Fibroblast of villous mesenchyme (primary cell): Measurements from ENCODE around the gene BRD9. TPM values are rescaled to one million over a fixed set of nuclear protein-coding genes. Genes with fewer than 3 reads are reported as not detected.
"Not testable (repeated sequence)": the region's sequence is repeated elsewhere in the genome, so short reads cannot be mapped to it uniquely, and the experiment has no call there.

ENCODE experiments used
- DNase-seq: peaks from one replicate; pipeline ENCODE4 v3.0.0-alpha.2; 2010; ENCODE audit warnings: low read depth
- H3K4me3 ChIP-seq: 2 replicates; pipeline ENCODE4 v1.5.1; 2011; ENCODE audit warnings: low read depth, mild to moderate bottlenecking, low read length
- total RNA-seq: library from RNA; depleted of rRNA; stranded (reverse); fragments of >200 nt; gene quantifications from 2 replicates; pipeline ENCODE4 v1.2.3, GENCODE V29; 2012
- TF ChIP-seq, protein P1 (sequence below): IDR thresholded peaks from 2 replicates; pipeline ENCODE4 v1.5.1; 2012; ENCODE audit warnings: low read depth, mild to moderate bottlenecking, low read length; ENCODE audit not compliant: insufficient read depth

The BRD9 gene
- total RNA-seq, 1 donor = 35.0 TPM

DNA sequence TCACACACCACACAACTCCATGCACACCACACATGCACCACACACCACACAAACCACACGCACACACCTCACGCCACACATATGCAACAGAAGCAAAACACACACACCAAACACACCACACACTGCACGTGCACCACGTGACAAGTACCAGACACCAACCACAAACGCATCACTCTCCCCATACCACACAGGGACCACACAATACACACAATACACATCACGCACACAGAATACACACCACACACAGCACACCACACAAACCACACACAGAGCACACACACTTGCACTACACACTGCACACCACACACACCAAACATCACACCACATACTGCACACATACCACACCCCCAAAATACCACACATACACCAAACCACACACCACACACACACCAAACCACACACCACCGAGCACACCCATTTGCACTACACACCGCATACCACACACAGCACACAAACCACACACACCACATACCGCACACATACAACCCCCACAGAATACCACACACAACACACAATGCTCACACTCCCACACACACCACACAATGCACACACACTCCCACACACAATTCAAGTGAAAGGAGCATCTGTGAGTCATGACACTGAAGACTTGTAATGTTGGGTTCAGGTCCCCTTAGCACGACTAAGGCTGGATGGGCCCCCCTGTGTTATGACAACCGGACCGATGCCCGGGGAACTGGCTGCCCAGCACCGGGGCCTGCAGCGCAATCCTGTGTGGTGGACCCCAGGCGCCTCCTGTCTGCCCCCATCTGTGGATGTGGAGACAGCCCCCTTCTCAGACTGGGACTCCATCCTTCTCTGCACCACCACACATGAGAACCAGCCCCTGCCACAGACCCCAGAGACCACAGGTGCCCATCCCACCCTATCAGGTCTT is 35.8 kb downstream of the BRD9 start:
- no peak for DNase-seq
- TF ChIP-seq, protein P1, sequence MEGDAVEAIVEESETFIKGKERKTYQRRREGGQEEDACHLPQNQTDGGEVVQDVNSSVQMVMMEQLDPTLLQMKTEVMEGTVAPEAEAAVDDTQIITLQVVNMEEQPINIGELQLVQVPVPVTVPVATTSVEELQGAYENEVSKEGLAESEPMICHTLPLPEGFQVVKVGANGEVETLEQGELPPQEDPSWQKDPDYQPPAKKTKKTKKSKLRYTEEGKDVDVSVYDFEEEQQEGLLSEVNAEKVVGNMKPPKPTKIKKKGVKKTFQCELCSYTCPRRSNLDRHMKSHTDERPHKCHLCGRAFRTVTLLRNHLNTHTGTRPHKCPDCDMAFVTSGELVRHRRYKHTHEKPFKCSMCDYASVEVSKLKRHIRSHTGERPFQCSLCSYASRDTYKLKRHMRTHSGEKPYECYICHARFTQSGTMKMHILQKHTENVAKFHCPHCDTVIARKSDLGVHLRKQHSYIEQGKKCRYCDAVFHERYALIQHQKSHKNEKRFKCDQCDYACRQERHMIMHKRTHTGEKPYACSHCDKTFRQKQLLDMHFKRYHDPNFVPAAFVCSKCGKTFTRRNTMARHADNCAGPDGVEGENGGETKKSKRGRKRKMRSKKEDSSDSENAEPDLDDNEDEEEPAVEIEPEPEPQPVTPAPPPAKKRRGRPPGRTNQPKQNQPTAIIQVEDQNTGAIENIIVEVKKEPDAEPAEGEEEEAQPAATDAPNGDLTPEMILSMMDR = no peak
- no peak overlapping the region for H3K4me3 ChIP-seq

DNA sequence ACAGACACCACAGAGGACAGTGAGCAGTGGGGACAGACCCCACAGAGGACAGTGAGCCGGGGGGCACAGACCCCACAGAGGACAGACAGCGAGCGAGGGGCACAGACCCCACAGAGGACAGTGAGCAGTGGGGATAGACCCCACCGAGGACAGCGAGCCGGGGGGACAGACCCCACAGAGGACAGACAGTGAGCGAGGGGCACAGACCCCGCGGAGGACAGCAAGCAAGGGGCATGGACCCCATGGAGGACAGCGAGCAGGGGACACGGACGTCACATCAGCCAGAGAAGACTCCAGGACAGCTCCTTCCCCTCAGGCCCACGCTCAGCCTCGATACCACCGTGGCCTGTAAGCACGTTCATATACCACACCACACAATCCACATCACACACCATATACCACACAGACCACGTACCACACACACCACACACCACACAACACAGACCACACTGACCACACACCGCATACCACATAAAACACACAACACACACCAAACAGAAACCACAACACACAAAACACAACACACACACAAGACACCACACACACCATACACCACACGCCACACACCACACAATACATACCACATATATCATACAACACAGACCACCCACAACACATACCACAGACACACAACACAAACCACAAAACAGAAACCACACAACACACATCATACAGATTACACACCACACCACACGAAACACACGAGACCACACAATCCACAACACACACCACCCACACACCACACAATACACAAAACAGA is 36.6 kb downstream of the BRD9 start:
- TF ChIP-seq, protein P1 = no peak
- no peak overlapping the region for H3K4me3 ChIP-seq
- no peak for DNase-seq

DNA sequence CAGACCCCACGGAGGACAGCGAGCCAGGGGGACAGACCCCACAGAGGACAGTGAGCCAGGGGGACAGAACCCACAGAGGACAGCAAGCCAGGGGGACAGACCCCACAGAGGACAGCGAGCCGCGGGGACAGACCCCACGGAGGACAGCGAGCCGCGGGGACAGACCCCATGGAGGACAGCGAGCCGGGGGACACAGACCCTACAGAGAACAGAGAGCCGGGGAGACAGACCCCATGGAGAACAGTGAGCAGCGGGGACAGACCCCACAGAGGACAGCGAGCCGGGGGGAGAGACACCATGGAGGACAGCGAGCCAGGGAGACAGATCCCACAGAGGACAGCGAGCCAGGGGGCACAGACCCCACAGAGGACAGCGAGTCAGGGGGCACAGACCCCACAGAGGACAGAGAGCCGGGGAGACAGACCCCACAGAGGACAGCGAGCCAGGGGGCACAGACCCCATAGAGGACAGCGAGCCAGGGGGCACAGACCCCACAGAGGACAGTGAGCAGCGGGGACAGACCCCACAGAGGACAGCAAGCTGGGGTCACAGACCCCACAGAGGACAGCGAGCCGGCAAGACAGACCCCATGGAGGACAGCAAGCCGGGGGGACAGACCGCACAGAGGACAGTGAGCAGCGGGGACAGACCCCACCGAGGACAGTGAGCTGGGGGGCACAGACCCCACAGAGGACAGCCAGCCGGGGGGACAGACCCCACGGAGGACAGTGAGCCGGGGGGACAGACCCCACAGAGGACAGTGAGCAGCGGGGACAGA is 37.4 kb downstream of the BRD9 start:
- no peak for DNase-seq
- TF ChIP-seq, protein P1 = no peak
- H3K4me3 ChIP-seq = no peak overlapping the region

DNA sequence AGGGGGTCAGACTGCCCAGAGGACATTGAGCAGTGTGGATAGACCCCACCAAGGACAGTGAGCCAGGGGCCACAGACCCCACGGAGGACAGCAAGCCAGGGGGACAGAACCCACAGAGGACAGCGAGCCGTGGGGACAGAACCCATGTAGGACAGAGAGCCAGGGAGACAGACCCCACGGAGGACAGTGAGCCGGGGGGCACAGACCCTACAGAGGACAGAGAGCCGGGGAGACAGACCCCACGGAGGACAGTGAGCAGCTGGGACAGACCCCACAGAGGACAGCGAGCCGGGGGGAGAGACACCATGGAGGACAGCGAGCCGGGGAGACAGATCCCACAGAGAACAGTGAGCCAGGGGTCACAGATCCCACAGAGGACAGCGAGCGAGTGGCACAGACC is 38.4 kb downstream of the BRD9 start:
- no peak overlapping the region for H3K4me3 ChIP-seq
- TF ChIP-seq, protein P1 = no peak
- DNase-seq = no peak

DNA sequence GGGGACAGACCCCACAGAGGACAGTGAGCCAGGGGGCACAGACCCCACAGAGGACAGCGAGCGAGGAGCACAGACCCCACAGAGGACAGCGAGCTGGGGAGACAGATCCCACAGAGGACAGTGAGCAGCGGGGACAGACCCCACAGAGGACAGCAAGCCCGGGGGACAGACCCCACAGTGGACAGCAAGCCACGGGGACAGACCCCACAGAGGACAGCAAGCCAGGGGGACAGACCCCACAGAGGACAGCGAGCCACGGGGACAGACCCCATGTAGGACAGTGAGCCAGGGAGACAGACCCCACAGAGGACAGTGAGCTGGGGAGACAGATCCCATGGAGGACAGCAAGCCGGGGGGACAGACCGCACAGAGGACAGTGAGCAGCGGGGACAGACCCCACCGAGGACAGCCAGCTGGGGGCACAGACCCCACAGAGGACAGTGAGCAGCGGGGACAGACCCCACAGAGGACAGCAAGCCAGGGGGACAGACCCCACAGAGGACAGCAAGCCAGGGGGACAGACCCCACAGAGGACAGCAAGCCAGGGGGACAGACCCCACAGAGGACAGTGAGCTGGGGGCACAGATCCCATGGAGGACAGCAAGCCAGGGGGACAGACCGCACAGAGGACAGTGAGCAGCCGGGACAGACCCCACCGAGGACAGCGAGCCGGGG is 39.0 kb downstream of the BRD9 start:
- not testable (repeated sequence) for H3K4me3 ChIP-seq, DNase-seq

DNA sequence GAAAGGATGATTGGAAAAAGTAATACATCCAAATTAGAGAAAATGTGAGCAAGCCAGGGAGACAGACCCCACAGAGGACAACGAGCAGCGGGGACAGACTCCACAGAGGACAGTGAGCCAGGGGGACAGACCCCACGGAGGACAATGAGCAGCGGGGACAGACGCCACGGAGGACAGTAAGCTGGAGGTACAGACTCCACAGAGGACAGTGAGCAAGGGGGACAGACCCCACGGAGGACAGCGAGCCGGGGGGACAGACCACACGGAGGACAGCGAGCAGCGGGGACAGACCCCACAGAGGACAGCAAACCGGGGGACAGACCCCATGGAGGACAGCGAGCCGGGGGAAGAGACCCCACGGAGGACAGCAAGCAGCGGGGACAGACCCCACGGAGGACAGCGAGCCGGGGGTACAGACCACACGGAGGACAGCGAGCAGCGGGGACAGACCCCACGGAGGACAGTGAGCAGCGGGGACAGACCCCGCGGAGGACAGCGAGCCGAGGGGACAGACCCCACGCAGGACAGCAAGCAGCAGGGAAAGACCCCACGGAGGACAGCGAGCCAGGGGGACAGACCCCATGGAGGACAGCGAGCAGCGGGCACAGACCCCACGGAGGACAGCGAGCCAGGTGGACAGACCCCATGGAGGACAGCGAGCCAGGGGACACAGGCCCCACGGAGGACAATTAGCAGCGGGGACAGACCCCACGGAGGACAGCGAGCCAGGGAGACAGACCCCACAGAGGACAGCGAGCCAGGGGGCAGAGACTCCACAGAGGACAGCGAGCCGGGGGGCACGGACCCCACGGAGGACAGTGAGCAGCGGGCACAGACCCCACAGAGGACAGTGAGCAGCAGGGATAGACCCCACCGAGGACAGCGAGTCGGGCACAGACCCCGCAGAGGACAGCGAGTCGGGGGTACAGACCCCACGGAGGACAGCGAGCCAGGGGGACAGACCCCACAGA is 39.9 kb downstream of the BRD9 start:
- TF ChIP-seq, protein P1 = no peak
- no peak overlapping the region for H3K4me3 ChIP-seq
- no peak for DNase-seq
